BE2C (cell line): ENCODE results near the gene TNFAIP8L1.

Source experiments
- DNase-seq: peaks from one replicate; pipeline ENCODE4 v3.0.0-alpha.2; 2020
- H3K27me3 ChIP-seq: fragments of 250-450 bp; sonication (Bioruptor Pico); 2 replicates; pipeline ENCODE4 v1.5.1; 2020; ENCODE audit warnings: mild to moderate bottlenecking
- H3K36me3 ChIP-seq: fragments of 250-450 bp; sonication (Bioruptor Pico); 2 replicates; pipeline ENCODE4 v1.5.1; 2020; ENCODE audit warnings: mild to moderate bottlenecking
- H3K4me1 ChIP-seq: fragments of 250-450 bp; sonication (Bioruptor Pico); 2 replicates; pipeline ENCODE4 v1.5.1; 2020
- H3K4me3 ChIP-seq: 2 replicates; pipeline ENCODE4 v1.5.1; 2011; ENCODE audit warnings: low read depth, low read length
- H3K9me3 ChIP-seq: fragments of 250-450 bp; sonication (Bioruptor Pico); 2 replicates; pipeline ENCODE4 v1.5.1; 2020
- CTCF ChIP-seq: IDR thresholded peaks from 2 replicates; pipeline ENCODE4 v1.5.1; 2012; ENCODE audit warnings: mild to moderate bottlenecking, low read depth, low read length

TNFAIP8L1 gene

GRCh38 chr19:4691373-4691772 is 52.1 kb downstream of the TNFAIP8L1 start:
- no peaks in the 10 kb centered on the region for H3K27me3 ChIP-seq
- no peak for TF ChIP-seq CTCF
- H3K36me3 ChIP-seq = peaks cover 63% of the 10 kb centered on the region
- H3K4me3 ChIP-seq = no peak overlapping the region
- H3K4me1 ChIP-seq = no peaks in the 10 kb centered on the region
- no peak for DNase-seq
- no peaks in the 10 kb centered on the region for H3K9me3 ChIP-seq

- peaks cover 68% of the 10 kb centered on the region for H3K36me3 ChIP-seq
- H3K4me3 ChIP-seq = no peak overlapping the region
- H3K27me3 ChIP-seq = no peaks in the 10 kb centered on the region
- H3K4me1 ChIP-seq = no peaks in the 10 kb centered on the region
- no peaks in the 10 kb centered on the region for H3K9me3 ChIP-seq
- DNase-seq = no peak
- no peak for TF ChIP-seq CTCF
Observed at GRCh38 chr19:4692251-4693077, 53.1 kb downstream of the TNFAIP8L1 start.

- Histone ChIP-seq H3K4me1 (no peaks in the 10 kb centered on the region), H3K36me3 (peaks cover 72% of the 10 kb centered on the region), H3K4me3 (no peak overlapping the region), H3K27me3 (no peaks in the 10 kb centered on the region), H3K9me3 (no peaks in the 10 kb centered on the region)
- DNase-seq = no peak
- TF ChIP-seq CTCF = no peak
Observed at GRCh38 chr19:4693078-4693350, 53.7 kb downstream of the TNFAIP8L1 start.

GRCh38 chr19:4693471-4694121 is 54.3 kb downstream of the TNFAIP8L1 start:
- H3K36me3 ChIP-seq = peaks cover 73% of the 10 kb centered on the region

GRCh38 chr19:4694211-4694987 is 55.1 kb downstream of the TNFAIP8L1 start:
- TF ChIP-seq CTCF = no peak
- H3K4me3 ChIP-seq = no peak overlapping the region
- peaks cover 74% of the 10 kb centered on the region for H3K36me3 ChIP-seq
- no peaks in the 10 kb centered on the region for H3K27me3 ChIP-seq
- peak; percentile 44 for DNase-seq
- H3K9me3 ChIP-seq = no peaks in the 10 kb centered on the region
- no peaks in the 10 kb centered on the region for H3K4me1 ChIP-seq

More at GRCh38 chr19:4693471-4694121, 54.3 kb downstream of the TNFAIP8L1 start:
- no peaks in the 10 kb centered on the region for H3K27me3 ChIP-seq
- no peak for DNase-seq
- no peak overlapping the region for H3K4me3 ChIP-seq
- no peaks in the 10 kb centered on the region for H3K9me3 ChIP-seq
- no peak for TF ChIP-seq CTCF
- no peaks in the 10 kb centered on the region for H3K4me1 ChIP-seq
